ENCODE measurements around the gene ARHGAP24.
"Not testable (repeated sequence)": the region's sequence is repeated elsewhere in the genome, so short reads cannot be mapped to it uniquely, and the experiment has no call there.

ARHGAP24 gene

DNA sequence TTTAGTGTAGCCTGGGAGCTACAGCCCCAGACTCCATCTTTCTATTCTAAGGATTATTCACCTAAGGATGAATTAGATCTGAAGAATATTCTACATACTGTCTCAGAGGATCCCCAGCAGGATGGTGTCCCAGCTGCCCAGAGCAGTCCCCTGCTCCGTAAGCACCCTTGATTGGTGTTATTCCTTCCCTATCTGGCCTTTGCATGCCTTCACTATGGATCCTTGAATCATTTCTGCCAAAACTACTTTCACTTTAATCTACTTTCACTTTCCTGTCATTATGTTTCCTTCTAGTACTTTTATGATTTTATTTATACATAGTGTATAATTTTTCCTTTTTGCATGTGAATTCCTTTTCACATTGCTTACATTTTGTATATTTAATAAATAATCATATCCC lies 39.2 kb downstream of the ARHGAP24 start:
- in situ Hi-C loops (cut with HindIII; ENCODE audit: low sequenced_read_pairs) = no loop called here
- DNase-seq (ENCODE audit: low read depth, low spot score) = peak; percentile 15
- TF ChIP-seq, protein P1, sequence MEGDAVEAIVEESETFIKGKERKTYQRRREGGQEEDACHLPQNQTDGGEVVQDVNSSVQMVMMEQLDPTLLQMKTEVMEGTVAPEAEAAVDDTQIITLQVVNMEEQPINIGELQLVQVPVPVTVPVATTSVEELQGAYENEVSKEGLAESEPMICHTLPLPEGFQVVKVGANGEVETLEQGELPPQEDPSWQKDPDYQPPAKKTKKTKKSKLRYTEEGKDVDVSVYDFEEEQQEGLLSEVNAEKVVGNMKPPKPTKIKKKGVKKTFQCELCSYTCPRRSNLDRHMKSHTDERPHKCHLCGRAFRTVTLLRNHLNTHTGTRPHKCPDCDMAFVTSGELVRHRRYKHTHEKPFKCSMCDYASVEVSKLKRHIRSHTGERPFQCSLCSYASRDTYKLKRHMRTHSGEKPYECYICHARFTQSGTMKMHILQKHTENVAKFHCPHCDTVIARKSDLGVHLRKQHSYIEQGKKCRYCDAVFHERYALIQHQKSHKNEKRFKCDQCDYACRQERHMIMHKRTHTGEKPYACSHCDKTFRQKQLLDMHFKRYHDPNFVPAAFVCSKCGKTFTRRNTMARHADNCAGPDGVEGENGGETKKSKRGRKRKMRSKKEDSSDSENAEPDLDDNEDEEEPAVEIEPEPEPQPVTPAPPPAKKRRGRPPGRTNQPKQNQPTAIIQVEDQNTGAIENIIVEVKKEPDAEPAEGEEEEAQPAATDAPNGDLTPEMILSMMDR (IDR thresholded peaks at IDR 0.05; ENCODE audit: low read depth, low read length) = no peak
- H3K4me3 ChIP-seq (ENCODE audit: low read depth, low read length) = no peak overlapping the region

DNA sequence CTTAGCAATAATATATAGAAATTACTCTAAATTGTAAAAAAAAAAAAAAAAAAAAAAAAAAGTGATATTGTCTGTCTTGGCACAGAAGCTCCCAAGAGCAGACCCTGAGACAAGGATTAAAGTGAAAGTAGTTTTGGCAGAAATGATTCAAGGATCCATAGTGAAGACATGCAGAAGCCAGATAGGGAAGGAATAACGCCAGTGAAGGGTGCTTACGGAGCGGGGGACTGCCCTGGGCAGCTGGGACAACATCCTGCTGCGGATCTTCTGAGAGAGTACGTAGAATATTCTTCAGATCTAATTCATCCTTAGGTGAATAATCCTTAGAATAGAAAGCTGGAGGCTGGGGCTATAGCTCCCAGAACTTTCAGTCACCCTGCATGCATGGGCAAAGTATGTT lies 39.8 kb downstream of the ARHGAP24 start:
- TF ChIP-seq, protein P1 (IDR thresholded peaks at IDR 0.05; ENCODE audit: low read depth, low read length) = no peak
- in situ Hi-C loops (cut with HindIII; ENCODE audit: low sequenced_read_pairs) = no loop called here
- no peak overlapping the region for H3K4me3 ChIP-seq (ENCODE audit: low read depth, low read length)
- DNase-seq (ENCODE audit: low read depth, low spot score) = no peak

DNA sequence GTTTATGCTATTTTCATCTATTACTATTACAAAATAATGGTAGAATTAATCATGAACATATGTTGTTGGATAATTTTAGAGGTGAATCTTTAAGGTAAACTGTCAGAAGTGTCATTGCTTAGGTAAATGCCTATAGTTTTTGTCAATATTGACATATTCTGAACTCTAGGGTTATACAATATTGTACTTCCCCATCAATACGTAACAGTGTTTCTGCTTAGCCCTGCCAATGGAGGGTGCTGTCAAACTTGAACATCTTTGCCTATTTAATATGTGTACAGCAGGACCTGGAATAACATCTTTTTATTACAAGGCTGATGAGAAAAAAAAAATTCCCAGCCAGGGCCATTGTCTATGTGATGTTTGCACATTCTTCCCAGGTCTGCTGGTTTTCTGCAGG lies 40.8 kb downstream of the ARHGAP24 start:
- H3K4me3 ChIP-seq (ENCODE audit: low read depth, low read length) = no peak overlapping the region
- no peak for DNase-seq (ENCODE audit: low read depth, low spot score)
- in situ Hi-C loops (cut with HindIII; ENCODE audit: low sequenced_read_pairs) = no loop called here
- TF ChIP-seq, protein P1 (IDR thresholded peaks at IDR 0.05; ENCODE audit: low read depth, low read length) = no peak

- DNase-seq (ENCODE audit: low read depth, low spot score); in situ Hi-C loops (cut with HindIII; ENCODE audit: low sequenced_read_pairs); H3K4me3 ChIP-seq (ENCODE audit: low read depth, low read length): not testable (repeated sequence)
These were observed 43.6 kb downstream of the ARHGAP24 start for GRCh38 chr4:85518526-85518925.

DNA sequence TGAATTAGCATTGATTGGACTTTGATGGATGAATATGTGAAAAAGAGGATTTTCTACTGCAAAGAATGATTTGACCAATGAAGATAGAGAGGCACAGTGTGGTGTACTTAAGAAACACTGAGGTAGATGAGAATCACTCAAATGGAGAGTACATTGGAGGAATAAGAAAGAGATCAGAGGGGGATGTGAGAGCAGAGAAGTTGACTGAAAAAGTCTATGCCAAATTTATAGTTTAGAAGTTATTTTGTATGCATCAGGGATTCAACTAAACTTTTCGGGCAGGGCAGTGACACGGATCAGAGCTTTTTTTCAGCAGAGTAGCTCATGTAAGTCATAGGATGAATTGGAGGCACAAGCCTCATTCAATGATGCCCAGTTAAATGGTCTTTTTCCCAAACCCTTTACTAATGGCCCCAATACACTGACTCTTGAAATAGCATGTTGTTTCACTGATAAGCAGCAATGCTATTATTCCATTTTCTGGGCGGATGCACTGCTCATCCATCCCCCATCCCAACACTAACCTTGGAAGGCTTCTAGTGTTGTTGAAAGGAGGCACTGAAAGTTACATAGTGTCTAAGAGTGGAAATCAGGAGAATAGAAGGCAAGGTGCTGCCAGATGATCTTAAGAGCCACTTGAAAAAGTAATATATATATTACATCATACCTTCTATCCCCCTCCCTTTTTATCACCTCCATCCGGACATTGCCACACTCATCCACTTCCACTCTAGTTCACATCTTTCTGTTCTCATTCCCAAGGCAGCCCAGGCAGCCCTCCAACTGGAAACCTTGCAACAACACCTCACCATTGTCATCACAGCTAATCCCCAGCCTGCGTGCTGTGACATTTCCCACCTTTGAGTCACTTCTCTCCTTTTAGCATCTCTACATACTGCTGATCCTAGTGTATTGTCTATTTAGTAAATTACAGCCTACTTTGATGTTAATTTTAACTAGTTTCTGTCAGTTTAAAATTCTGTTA lies 46.1 kb downstream of the ARHGAP24 start:
- TF ChIP-seq, protein P1 (IDR thresholded peaks at IDR 0.05; ENCODE audit: low read depth, low read length) = no peak

GRCh38 chr4:85522277-85522676 lies 47.3 kb downstream of the ARHGAP24 start:
- TF ChIP-seq, protein P1 (IDR thresholded peaks at IDR 0.05; ENCODE audit: low read depth, low read length) = no peak
- no peak for DNase-seq (ENCODE audit: low read depth, low spot score)
- in situ Hi-C loops (cut with HindIII; ENCODE audit: low sequenced_read_pairs) = no loop called here
- no peak overlapping the region for H3K4me3 ChIP-seq (ENCODE audit: low read depth, low read length)

More for the DNA sequence above, 46.1 kb downstream of the ARHGAP24 start:
- no peak overlapping the region for H3K4me3 ChIP-seq (ENCODE audit: low read depth, low read length)
- in situ Hi-C loops (cut with HindIII; ENCODE audit: low sequenced_read_pairs) = no loop called here
- DNase-seq (ENCODE audit: low read depth, low spot score) = no peak

GRCh38 chr4:85522836-85523235 lies 47.9 kb downstream of the ARHGAP24 start:
- DNase-seq (ENCODE audit: low read depth, low spot score) = peak; percentile 24
- H3K4me3 ChIP-seq (ENCODE audit: low read depth, low read length) = no peak overlapping the region
- in situ Hi-C loops (cut with HindIII; ENCODE audit: low sequenced_read_pairs) = no loop called here
- TF ChIP-seq, protein P1 (IDR thresholded peaks at IDR 0.05; ENCODE audit: low read depth, low read length) = no peak

All from astrocyte of the spinal cord (primary cell).